Suprapubic skin (tissue), 4 donors: ENCODE data around the gene MCU.

Experiments used
- CTCF ChIP-seq, 2 donors: fragments of 200-600 bp in 1 of 2; fragments of 450-650 bp in 1 of 2; sonication (generic) in 1 of 2; IDR thresholded peaks; one replicate each; pipeline ENCODE4 v1.5.1; 2016 to 2019; ENCODE audit warnings: antibody characterized with exemption in 2 of 2, mild to moderate bottlenecking in 1 of 2, moderate library complexity in 1 of 2
- EP300 ChIP-seq: sonication (generic); formaldehyde crosslinking; IDR thresholded peaks from one replicate; pipeline ENCODE4 v1.6.1; 2017; ENCODE audit warnings: antibody characterized with exemption
- POLR2A ChIP-seq, 2 donors: fragments of 450-650 bp; IDR thresholded peaks; one replicate each; pipeline ENCODE4 v1.6.1; 2017; ENCODE audit warnings: antibody characterized with exemption in 2 of 2, mild to moderate bottlenecking in 2 of 2, moderate library complexity in 2 of 2
- POLR2AphosphoS5 ChIP-seq, 3 donors: sonication (generic); formaldehyde crosslinking; IDR thresholded peaks; one replicate each; pipeline ENCODE4 v1.6.1; 2017; ENCODE audit warnings: antibody characterized with exemption in 3 of 3

- TF ChIP-seq POLR2AphosphoS5 (IDR thresholded peaks at IDR 0.05) (no peak), POLR2A (IDR thresholded peaks at IDR 0.05) (no peak), CTCF (IDR thresholded peaks at IDR 0.05) (no peak), EP300 (no peak)
Observed at GRCh38 chr10:72692994-72693781, 1.2 kb downstream of the MCU start.
